Measurements from ENCODE around the gene PGM5.

The PGM5 gene

GRCh38 chr9:68567565-68567964 lies 211.2 kb downstream of the PGM5 start:
- no peaks in the 10 kb centered on the region for H3K9me3 ChIP-seq (ENCODE audit: control insufficient read depth in 1 of 2, low read length in 2 of 2)
- H3K27ac ChIP-seq (ENCODE audit: low read depth, low read length), result no peak overlapping the region
- H3K36me3 ChIP-seq (ENCODE audit: control insufficient read depth in 1 of 2, insufficient read depth in 2 of 2, low read length in 2 of 2), result no peaks in the 10 kb centered on the region
- no peak overlapping the region for H3K9ac ChIP-seq (ENCODE audit: low read depth in 1 of 2, low read length in 2 of 2)
- no peaks in the 10 kb centered on the region for H3K4me1 ChIP-seq (ENCODE audit: control insufficient read depth in 1 of 2, insufficient read depth in 2 of 2, low read length in 2 of 2)
- H3K27me3 ChIP-seq (ENCODE audit: control insufficient read depth in 1 of 2, insufficient read depth in 2 of 2, low read length in 2 of 2), result no peaks in the 10 kb centered on the region
- H3K4me3 ChIP-seq (ENCODE audit: low read depth in 1 of 2, low read length in 2 of 2), result no peak overlapping the region

- Histone ChIP-seq H3K36me3 (ENCODE audit: control insufficient read depth in 1 of 2, insufficient read depth in 2 of 2, low read length in 2 of 2) (no peaks in the 10 kb centered on the region), H3K9me3 (ENCODE audit: control insufficient read depth in 1 of 2, low read length in 2 of 2) (no peaks in the 10 kb centered on the region), H3K9ac (ENCODE audit: low read depth in 1 of 2, low read length in 2 of 2) (no peak overlapping the region), H3K4me1 (ENCODE audit: control insufficient read depth in 1 of 2, insufficient read depth in 2 of 2, low read length in 2 of 2) (peaks cover 0 to 6% of the 10 kb centered on the region in 2 donors), H3K27me3 (ENCODE audit: control insufficient read depth in 1 of 2, insufficient read depth in 2 of 2, low read length in 2 of 2) (no peaks in the 10 kb centered on the region), H3K27ac (ENCODE audit: low read depth, low read length) (no peak overlapping the region), H3K4me3 (ENCODE audit: low read depth in 1 of 2, low read length in 2 of 2) (no peak overlapping the region)
Observed at GRCh38 chr9:68574150-68574549, 217.7 kb downstream of the PGM5 start.

DNA sequence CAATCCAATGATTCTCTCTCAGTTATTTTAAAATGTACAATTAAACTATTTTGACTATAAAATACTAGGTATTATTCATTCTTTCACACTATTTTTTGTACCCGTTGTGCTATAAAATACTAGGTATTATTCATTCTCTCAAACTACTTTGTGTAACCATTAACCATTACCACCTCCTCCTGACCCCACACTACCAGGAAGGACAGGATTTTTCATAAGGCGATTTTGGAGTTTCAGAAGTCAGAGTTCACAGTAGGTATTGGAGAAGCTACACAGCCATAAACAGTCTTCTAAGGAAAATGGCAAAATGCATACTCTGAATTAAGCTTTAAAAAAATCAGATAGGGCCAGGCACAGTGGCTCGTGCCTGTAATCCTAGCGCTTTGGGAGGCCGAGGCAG lies 219.4 kb downstream of the PGM5 start:
- Histone ChIP-seq H3K27me3 (ENCODE audit: control insufficient read depth in 1 of 2, insufficient read depth in 2 of 2, low read length in 2 of 2) (no peaks in the 10 kb centered on the region), H3K36me3 (ENCODE audit: control insufficient read depth in 1 of 2, insufficient read depth in 2 of 2, low read length in 2 of 2) (no peaks in the 10 kb centered on the region), H3K9me3 (ENCODE audit: control insufficient read depth in 1 of 2, low read length in 2 of 2) (no peaks in the 10 kb centered on the region), H3K4me1 (ENCODE audit: control insufficient read depth in 1 of 2, insufficient read depth in 2 of 2, low read length in 2 of 2) (peaks cover 0 to 6% of the 10 kb centered on the region in 2 donors), H3K4me3 (ENCODE audit: low read depth in 1 of 2, low read length in 2 of 2) (no peak overlapping the region), H3K9ac (ENCODE audit: low read depth in 1 of 2, low read length in 2 of 2) (no peak overlapping the region), H3K27ac (ENCODE audit: low read depth, low read length) (no peak overlapping the region)

- Histone ChIP-seq H3K4me3 (ENCODE audit: low read depth in 1 of 2, low read length in 2 of 2) (no peak overlapping the region), H3K9me3 (ENCODE audit: control insufficient read depth in 1 of 2, low read length in 2 of 2) (no peaks in the 10 kb centered on the region), H3K36me3 (ENCODE audit: control insufficient read depth in 1 of 2, insufficient read depth in 2 of 2, low read length in 2 of 2) (no peaks in the 10 kb centered on the region), H3K27ac (ENCODE audit: low read depth, low read length) (no peak overlapping the region), H3K9ac (ENCODE audit: low read depth in 1 of 2, low read length in 2 of 2) (no peak overlapping the region), H3K27me3 (ENCODE audit: control insufficient read depth in 1 of 2, insufficient read depth in 2 of 2, low read length in 2 of 2) (no peaks in the 10 kb centered on the region), H3K4me1 (ENCODE audit: control insufficient read depth in 1 of 2, insufficient read depth in 2 of 2, low read length in 2 of 2) (peaks cover 0 to 6% of the 10 kb centered on the region in 2 donors)
Observed at GRCh38 chr9:68577774-68578591, 221.6 kb downstream of the PGM5 start.

Measured in duodenal mucosa (tissue), 2 donors.